ENCODE data around the gene PLAAT2.
"Not testable (repeated sequence)": the region's sequence is repeated elsewhere in the genome, so short reads cannot be mapped to it uniquely, and the experiment has no call there.

PLAAT2 gene

GRCh38 chr11:63574856-63575602 is 11.8 kb upstream of the PLAAT2 start:
- DNase-seq, result no peak

- no peak for DNase-seq
These were observed 11.0 kb upstream of the PLAAT2 start for GRCh38 chr11:63573881-63574855.

- no peak for DNase-seq
These were observed 9.0 kb upstream of the PLAAT2 start for GRCh38 chr11:63572026-63572688.

- DNase-seq, result no peak
These were observed 6.4 kb upstream of the PLAAT2 start for GRCh38 chr11:63569570-63569969.

- DNase-seq, result peak; percentile 70
These were observed 4.1 kb upstream of the PLAAT2 start for GRCh38 chr11:63567044-63567840.

- DNase-seq, result no peak
These were observed 1.7 kb upstream of the PLAAT2 start for GRCh38 chr11:63564784-63565350.

GRCh38 chr11:63564056-63564774 is 1.0 kb upstream of the PLAAT2 start:
- no peak for DNase-seq

- no peak for DNase-seq
These were observed 2.5 kb downstream of the PLAAT2 start for GRCh38 chr11:63560506-63561180.

- DNase-seq, result no peak
These were observed 4.6 kb downstream of the PLAAT2 start for GRCh38 chr11:63558459-63559157.

GRCh38 chr11:63557570-63557969 is 5.6 kb downstream of the PLAAT2 start:
- no peak for DNase-seq

GRCh38 chr11:63556404-63557013 is 6.7 kb downstream of the PLAAT2 start:
- DNase-seq, result no peak

- no peak for DNase-seq
These were observed 8.3 kb downstream of the PLAAT2 start for GRCh38 chr11:63554877-63555223.

GRCh38 chr11:63553759-63554158 is 9.4 kb downstream of the PLAAT2 start:
- DNase-seq, result no peak

- DNase-seq, result no peak
These were observed 10.3 kb downstream of the PLAAT2 start for GRCh38 chr11:63552921-63553320.

GRCh38 chr11:63551889-63552266 is 11.3 kb downstream of the PLAAT2 start:
- DNase-seq, result no peak

GRCh38 chr11:63551091-63551888 is 11.9 kb downstream of the PLAAT2 start:
- DNase-seq, result no peak

- DNase-seq, result not testable (repeated sequence)
These were observed 13.0 kb downstream of the PLAAT2 start for GRCh38 chr11:63550156-63550700.

GRCh38 chr11:63549411-63549810 is 13.8 kb downstream of the PLAAT2 start:
- DNase-seq, result no peak

- no peak for DNase-seq
These were observed 15.0 kb downstream of the PLAAT2 start for GRCh38 chr11:63548178-63548577.

All from amniotic stem cell (primary cell).